ENCODE measurements around the gene OR2B6.

The OR2B6 gene

GRCh38 chr6:28000351-28001045, 43.5 kb downstream of the OR2B6 start:
- no peak for DNase-seq (ENCODE audit: low read depth)

GRCh38 chr6:28001351-28001750, 44.3 kb downstream of the OR2B6 start:
- no peak for DNase-seq (ENCODE audit: low read depth)

- no peak for DNase-seq (ENCODE audit: low read depth)
These were observed 44.7 kb downstream of the OR2B6 start for GRCh38 chr6:28001751-28002150.

GRCh38 chr6:28002161-28002560, 45.1 kb downstream of the OR2B6 start:
- no peak for DNase-seq (ENCODE audit: low read depth)

GRCh38 chr6:28003059-28003458, 46.0 kb downstream of the OR2B6 start:
- no peak for DNase-seq (ENCODE audit: low read depth)

- DNase-seq (ENCODE audit: low read depth), result no peak
These were observed 46.6 kb downstream of the OR2B6 start for GRCh38 chr6:28003661-28004060.

- no peak for DNase-seq (ENCODE audit: low read depth)
These were observed 47.5 kb downstream of the OR2B6 start for GRCh38 chr6:28004350-28005151.

GRCh38 chr6:28005152-28005890, 48.3 kb downstream of the OR2B6 start:
- no peak for DNase-seq (ENCODE audit: low read depth)

- DNase-seq (ENCODE audit: low read depth), result no peak
These were observed 48.9 kb downstream of the OR2B6 start for GRCh38 chr6:28005975-28006374.
